DMS79 treated with DMSO at 0.1 percent for 48 hours (cell line): ENCODE results near the gene METTL18.

Experiments
- DNase-seq: peaks from one replicate; lab custom pipeline; 2025; lab: John Stamatoyannopoulos, UW

The METTL18 gene

DNA sequence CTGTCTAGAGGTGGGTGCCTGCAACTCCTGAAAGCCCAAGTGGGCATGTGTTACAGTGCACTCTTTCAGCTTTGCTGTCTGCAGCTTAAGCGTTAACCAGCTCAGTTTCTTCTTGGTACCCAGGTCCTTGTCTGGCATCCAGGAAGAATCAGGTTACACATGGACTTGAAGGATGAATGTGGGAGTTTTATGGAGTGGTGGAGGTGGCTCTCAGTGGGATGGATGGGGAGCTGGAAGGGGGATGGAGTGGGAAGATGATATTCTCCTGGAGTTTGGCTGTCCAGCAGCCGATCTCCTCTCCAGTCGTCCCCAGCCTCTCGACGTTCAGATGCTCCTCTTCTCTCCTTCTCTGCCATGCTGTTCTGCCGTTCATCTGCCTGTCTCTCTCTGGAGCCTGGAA, 9.4 kb downstream of the METTL18 start:
- DNase-seq = no peak

GRCh38 chr1:169784102-169784501, 10.6 kb downstream of the METTL18 start:
- DNase-seq = no peak

GRCh38 chr1:169782596-169782995, 12.1 kb downstream of the METTL18 start:
- DNase-seq = no peak

GRCh38 chr1:169779970-169780369, 14.7 kb downstream of the METTL18 start:
- no peak for DNase-seq

GRCh38 chr1:169779150-169779549, 15.6 kb downstream of the METTL18 start:
- DNase-seq = no peak

DNA sequence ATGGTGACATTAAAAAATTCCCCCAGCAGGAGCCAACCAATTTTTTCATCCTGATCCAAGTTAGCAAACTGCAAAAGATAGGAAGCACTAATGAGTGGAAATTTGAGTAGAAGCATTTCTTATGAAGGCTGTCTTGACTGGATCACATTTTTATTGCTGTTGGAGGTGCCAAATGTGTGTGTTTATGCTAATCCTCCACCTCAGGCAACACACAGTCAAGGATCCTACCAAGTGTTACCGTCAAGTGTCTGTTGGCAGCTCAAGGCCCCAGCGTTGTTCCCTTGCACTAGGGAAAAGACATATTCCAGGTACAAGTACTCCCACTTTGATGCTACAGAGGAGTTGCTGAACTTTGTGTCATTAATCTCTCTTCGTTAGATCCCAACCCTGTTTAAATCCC, 18.3 kb downstream of the METTL18 start:
- no peak for DNase-seq

DNA sequence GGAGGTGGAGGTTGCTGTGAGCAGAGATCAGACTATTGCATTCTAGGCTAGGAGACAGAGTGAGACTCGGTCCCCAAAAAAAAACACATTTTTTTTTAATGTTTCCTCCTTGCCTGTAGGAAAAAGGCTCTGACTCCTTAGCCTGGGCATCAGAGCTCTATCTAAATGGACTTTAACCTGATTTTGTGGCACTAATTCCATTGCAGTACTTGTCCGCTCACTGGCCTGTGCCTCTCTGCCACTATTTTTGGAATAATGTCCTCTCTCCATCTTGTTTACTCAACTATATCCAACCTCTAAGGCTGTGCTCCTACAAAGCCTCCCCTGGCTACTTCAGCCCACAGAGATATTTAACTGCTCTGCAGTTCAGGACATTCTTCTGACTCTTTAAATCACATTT, 26.5 kb downstream of the METTL18 start:
- DNase-seq = no peak

GRCh38 chr1:169765580-169766331, 29.0 kb downstream of the METTL18 start:
- DNase-seq = no peak

- DNase-seq = no peak
Observed at GRCh38 chr1:169764919-169765318, 29.8 kb downstream of the METTL18 start.

- DNase-seq = no peak
Observed at GRCh38 chr1:169762699-169763098, 32.0 kb downstream of the METTL18 start.

- DNase-seq = no peak
Observed at GRCh38 chr1:169759038-169759437, 35.7 kb downstream of the METTL18 start.

DNA sequence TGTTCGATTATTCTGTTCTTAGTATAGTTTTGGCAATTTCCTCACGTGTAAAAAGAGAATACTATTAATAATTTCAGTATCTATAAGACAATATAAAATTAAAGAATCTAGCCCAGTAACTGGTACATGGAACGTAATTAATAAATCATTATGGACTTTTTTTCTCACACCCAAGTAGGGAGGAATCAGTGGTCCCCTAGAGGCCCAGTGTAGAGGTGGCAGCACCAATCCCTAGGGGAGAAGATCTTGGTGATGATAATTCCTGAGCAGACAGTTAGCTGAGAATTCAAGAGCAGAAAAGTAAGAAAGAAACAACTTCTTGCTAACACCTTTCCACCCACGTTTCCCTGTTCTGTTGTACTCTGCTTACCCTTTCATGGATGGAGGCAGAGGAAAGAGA, 41.2 kb downstream of the METTL18 start:
- no peak for DNase-seq

DNA sequence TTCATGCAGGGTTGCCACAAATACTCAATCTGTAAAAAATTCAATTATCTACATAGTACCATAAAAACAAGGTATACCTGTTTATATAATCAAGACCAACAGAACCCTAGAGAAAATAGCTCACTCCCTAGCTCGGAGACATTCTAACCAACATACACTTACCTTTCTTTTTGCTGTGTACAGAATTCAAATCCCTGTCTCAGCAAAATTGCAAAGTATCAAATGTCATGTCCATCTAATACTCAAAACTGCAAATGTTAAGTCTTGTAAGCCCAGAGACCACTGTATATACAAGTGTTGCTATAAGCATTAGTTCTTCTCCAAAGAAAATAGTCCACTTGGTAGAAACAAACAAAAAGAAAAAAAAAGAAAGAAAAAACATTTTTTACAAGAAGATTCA, 44.7 kb downstream of the METTL18 start:
- DNase-seq = no peak

GRCh38 chr1:169746550-169746949, 48.2 kb downstream of the METTL18 start:
- no peak for DNase-seq

- DNase-seq = no peak
Observed at GRCh38 chr1:169745015-169745861, 49.5 kb downstream of the METTL18 start.
